Mesothelial cell of epicardium (in vitro differentiated cells): ENCODE data around the gene CACNA2D3. TPM values are rescaled to one million over a fixed set of nuclear protein-coding genes. Genes with fewer than 3 reads are reported as not detected.

Experiments used
- DNase-seq, 2 experiments: peaks; one replicate each; pipeline ENCODE4 v3.0.0; 2021; ENCODE audit warnings: low spot score in 2 of 2; ENCODE audit not compliant: unreplicated experiment in 2 of 2
- H3K27ac Mint-ChIP-seq: 2 replicates; pipeline ENCODE4 v1.8.0; 2021; ENCODE audit warnings: mixed read lengths
- H3K27me3 Mint-ChIP-seq: 2 replicates; pipeline ENCODE4 v1.8.0; 2021; ENCODE audit warnings: low read depth, mixed read lengths
- H3K36me3 Mint-ChIP-seq: 2 replicates; pipeline ENCODE4 v1.8.0; 2021; ENCODE audit warnings: mixed read lengths
- H3K4me1 Mint-ChIP-seq: 2 replicates; pipeline ENCODE4 v1.8.0; 2021; ENCODE audit warnings: mixed read lengths
- H3K4me3 Mint-ChIP-seq: 2 replicates; pipeline ENCODE4 v1.8.0; 2021; ENCODE audit warnings: mild to moderate bottlenecking, moderate library complexity, mixed read lengths
- H3K9me3 Mint-ChIP-seq: 2 replicates; pipeline ENCODE4 v1.8.0; 2021; ENCODE audit warnings: mixed read lengths
- total RNA-seq: library from RNA; stranded (reverse); gene quantifications from 3 replicates; pipeline ENCODE4 v1.2.1, GENCODE V29; 2021
- TF ChIP-seq, protein P1 (sequence below): fragments of 200-600 bp; sonication (generic); IDR thresholded peaks from one replicate; pipeline ENCODE4 v1.5.0; 2021; ENCODE audit warnings: antibody characterized with exemption; ENCODE audit not compliant: unreplicated experiment

The CACNA2D3 gene
- total RNA-seq, 1 donor from 2014 or later, result 2.3 TPM

DNA sequence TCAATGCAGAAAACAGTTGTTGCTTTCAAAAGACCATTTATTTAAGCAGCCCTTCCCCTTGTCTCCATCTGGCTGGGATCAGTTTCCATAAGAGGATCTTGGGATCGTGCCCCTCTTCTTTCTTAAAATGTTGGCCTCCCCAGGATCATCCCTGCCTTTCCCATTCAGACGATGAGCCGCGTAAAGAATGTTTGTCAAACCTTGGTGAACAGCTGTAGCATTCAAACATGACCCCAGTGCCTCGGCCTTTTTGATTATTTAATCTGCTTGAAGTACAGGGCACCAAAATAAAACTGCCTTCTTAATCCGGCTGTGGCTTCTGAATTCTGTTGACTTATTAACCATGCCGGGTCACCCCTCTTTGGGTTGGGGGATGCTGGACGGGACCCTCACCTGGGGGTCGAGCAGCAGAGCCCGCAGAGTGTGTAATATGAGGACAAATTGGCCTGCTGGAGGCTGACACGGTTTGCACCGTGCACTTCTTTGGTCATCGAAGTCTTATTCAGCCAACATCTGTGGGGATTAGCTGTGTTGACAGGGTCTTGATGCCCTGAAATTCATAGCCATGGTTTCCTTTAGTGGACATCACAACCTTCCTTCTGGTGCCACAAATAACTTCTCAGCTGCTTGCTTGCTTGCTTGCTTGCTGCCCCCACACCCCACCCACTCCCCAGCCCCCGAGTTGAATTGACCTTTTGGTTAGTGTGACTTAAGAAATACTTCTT lies 805.9 kb downstream of the CACNA2D3 start, which contains the start of gene LRTM1:
LRTM1 (minus strand) TSS at position 14 of the 725 bp plus-strand sequence. CDS start 148 bp downstream, outside the sequence.
- no peak within 1 kb of the TSS for H3K27ac Mint-ChIP-seq
- H3K4me3 Mint-ChIP-seq, result no peak within 1 kb of the TSS
- H3K36me3 Mint-ChIP-seq, result no peaks in the 10 kb centered on the region
- TF ChIP-seq, protein P1, sequence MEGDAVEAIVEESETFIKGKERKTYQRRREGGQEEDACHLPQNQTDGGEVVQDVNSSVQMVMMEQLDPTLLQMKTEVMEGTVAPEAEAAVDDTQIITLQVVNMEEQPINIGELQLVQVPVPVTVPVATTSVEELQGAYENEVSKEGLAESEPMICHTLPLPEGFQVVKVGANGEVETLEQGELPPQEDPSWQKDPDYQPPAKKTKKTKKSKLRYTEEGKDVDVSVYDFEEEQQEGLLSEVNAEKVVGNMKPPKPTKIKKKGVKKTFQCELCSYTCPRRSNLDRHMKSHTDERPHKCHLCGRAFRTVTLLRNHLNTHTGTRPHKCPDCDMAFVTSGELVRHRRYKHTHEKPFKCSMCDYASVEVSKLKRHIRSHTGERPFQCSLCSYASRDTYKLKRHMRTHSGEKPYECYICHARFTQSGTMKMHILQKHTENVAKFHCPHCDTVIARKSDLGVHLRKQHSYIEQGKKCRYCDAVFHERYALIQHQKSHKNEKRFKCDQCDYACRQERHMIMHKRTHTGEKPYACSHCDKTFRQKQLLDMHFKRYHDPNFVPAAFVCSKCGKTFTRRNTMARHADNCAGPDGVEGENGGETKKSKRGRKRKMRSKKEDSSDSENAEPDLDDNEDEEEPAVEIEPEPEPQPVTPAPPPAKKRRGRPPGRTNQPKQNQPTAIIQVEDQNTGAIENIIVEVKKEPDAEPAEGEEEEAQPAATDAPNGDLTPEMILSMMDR, result no peak
- H3K9me3 Mint-ChIP-seq, result no peaks in the 10 kb centered on the region
- no peaks in the 10 kb centered on the region for H3K27me3 Mint-ChIP-seq
- H3K4me1 Mint-ChIP-seq, result peaks cover 10% of the 10 kb centered on the region
- DNase-seq, result no peak

DNA sequence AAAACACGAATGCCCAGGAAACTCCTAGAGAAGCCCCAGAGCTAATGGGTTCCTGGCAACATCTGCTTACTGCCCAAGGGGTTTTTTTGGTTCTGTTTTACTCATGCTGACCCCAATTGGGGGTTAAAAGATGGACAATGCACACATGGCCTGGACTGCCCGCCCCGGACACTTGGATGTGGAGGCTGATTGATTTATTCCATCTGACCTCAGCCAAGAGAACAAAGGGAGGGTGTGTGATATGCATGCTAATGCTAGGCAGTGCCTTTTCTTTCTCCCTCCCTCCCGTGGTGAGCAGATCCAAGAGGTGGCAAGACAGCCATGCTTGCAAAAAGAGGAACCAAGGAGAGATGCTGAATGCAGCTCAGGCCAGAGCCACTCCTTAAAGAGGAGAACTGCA lies 808.8 kb downstream of the CACNA2D3 start:
- H3K4me3 Mint-ChIP-seq, result no peak overlapping the region
- H3K36me3 Mint-ChIP-seq, result no peaks in the 10 kb centered on the region
- H3K27ac Mint-ChIP-seq, result no peak overlapping the region
- no peaks in the 10 kb centered on the region for H3K27me3 Mint-ChIP-seq
- H3K4me1 Mint-ChIP-seq, result peaks cover 12% of the 10 kb centered on the region
- no peak for DNase-seq
- H3K9me3 Mint-ChIP-seq, result no peaks in the 10 kb centered on the region
- TF ChIP-seq, protein P1, result no peak

DNA sequence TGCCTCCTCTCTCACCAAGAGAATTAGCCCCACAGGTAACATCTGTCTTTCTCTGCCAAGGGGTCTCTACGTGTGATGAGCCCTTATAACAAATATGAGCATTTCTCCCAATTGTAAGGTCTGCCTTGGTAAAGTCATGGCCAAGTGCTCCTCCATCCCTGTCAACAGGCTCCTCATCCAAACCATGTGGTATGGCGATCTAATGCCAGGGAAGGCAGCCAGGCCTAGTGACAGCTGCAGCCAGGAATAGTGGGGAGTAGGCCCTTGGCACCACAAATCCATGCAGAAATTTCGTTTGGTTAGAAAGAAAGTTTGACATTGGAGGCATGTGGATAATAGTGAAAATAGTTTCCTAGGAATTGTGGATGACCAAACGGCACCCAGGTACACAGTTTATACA lies 810.3 kb downstream of the CACNA2D3 start:
- no peak overlapping the region for H3K27ac Mint-ChIP-seq
- H3K27me3 Mint-ChIP-seq, result no peaks in the 10 kb centered on the region
- H3K9me3 Mint-ChIP-seq, result no peaks in the 10 kb centered on the region
- no peak for DNase-seq
- no peak overlapping the region for H3K4me3 Mint-ChIP-seq
- TF ChIP-seq, protein P1, result no peak
- peaks cover 7% of the 10 kb centered on the region for H3K4me1 Mint-ChIP-seq
- H3K36me3 Mint-ChIP-seq, result no peaks in the 10 kb centered on the region

DNA sequence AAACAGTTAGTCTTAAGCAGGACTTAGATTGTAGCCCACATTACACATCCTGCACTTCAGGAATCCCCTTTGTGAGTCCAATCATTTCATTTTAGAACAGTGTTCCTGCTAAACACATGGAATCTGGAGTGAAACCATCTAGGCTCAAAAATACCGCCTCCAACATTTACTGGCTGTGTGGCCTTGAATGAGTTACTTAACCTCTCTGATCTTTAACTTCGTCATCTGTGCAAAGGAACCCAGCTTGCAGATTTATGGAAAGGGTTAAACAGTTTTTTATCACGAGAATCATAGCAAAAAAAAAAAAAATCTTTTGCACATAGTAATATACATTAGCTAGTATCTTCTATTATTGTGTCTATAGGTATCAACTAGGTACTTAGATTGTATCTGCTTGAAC lies 813.5 kb downstream of the CACNA2D3 start:
- no peaks in the 10 kb centered on the region for H3K27me3 Mint-ChIP-seq
- DNase-seq, result no peak
- H3K36me3 Mint-ChIP-seq, result no peaks in the 10 kb centered on the region
- peaks cover 28% of the 10 kb centered on the region for H3K4me1 Mint-ChIP-seq
- H3K9me3 Mint-ChIP-seq, result no peaks in the 10 kb centered on the region
- H3K27ac Mint-ChIP-seq, result no peak overlapping the region
- no peak overlapping the region for H3K4me3 Mint-ChIP-seq
- TF ChIP-seq, protein P1, result no peak

DNA sequence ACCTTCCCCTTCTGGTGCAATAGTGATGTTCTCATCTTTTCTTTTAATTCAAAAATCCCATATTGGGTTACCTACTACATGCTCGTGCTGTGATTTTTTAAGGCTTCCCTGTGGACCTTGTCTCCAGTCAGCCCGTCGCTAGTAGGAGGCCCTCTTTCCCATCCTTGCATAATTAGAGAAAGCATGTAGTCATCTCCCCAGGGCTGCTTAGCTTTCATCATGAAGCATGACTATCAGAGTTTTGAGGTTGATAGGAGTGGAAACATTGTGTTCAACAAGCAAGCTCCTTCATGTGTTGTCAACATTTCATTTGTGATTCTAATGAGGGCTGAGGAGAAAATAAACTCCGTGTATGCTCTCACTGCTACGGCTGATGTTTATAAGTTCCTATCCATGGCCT lies 814.2 kb downstream of the CACNA2D3 start:
- H3K4me3 Mint-ChIP-seq, result no peak overlapping the region
- H3K4me1 Mint-ChIP-seq, result peaks cover 35% of the 10 kb centered on the region
- H3K27me3 Mint-ChIP-seq, result no peaks in the 10 kb centered on the region
- no peaks in the 10 kb centered on the region for H3K36me3 Mint-ChIP-seq
- H3K27ac Mint-ChIP-seq, result no peak overlapping the region
- H3K9me3 Mint-ChIP-seq, result no peaks in the 10 kb centered on the region
- DNase-seq, result no peak
- TF ChIP-seq, protein P1, result no peak
